Fibroblast of pulmonary artery (primary cell): ENCODE results near the gene ERBB4.
"Not testable (repeated sequence)": the region's sequence is repeated elsewhere in the genome, so short reads cannot be mapped to it uniquely, and the experiment has no call there.

Experiments used
- DNase-seq: peaks from one replicate; pipeline ENCODE4 v3.0.0-alpha.2; 2010; ENCODE audit warnings: low read depth
- H3K4me3 ChIP-seq: replicated peaks from 2 replicates; pipeline ENCODE4 v1.5.1; 2011; ENCODE audit warnings: low read depth, mild to moderate bottlenecking, control low read depth, low read length, moderate library complexity
- CTCF ChIP-seq: IDR thresholded peaks from 2 replicates; pipeline ENCODE4 v1.5.1; 2011; ENCODE audit warnings: mild to moderate bottlenecking, control low read depth, low read length, inconsistent platforms; ENCODE audit errors: missing control alignments

The ERBB4 gene

GRCh38 chr2:211545582-211545981 is 993.0 kb downstream of the ERBB4 start:
- no peak for DNase-seq
- no peak overlapping the region for H3K4me3 ChIP-seq
- TF ChIP-seq CTCF: no peak

DNA sequence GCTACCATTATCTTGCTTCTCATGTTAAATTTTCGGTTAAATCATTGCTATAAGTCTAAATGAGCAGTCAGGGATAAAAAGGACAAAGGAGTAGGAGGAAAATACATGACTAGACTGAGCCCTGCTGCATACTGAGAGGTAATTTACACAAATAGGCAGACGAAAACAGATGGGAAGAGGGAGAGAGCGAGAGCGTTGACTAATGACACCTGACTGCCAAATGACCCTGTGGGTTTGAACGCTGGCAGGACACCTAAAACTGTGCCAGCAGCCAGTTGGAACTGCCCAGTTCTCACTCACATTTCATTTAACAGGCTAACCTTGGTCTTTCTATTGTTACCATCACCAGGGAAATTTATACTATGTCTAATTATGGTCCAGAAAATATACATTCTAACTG is 1004.0 kb downstream of the ERBB4 start:
- H3K4me3 ChIP-seq: no peak overlapping the region
- DNase-seq: no peak
- TF ChIP-seq CTCF: no peak

DNA sequence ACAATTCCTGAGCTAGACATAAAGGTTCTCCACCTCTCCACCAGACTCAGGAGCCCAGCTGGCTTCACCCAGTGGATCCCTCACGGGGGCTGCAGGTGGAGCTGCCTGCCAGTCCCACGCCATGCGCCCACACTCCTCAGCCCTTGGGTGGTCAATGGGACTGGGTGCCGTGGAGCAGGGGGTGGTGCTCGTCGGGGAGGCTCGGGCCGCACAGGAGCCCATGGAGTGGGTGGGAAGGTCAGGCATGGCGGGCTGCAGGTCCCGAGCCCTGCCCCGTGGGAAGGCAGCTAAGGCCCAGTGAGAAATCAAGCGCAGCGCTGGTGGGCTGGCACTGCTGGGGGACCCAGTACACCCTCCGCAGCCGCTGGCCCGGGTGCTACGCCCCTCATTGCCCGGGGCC is 1014.4 kb downstream of the ERBB4 start:
- H3K4me3 ChIP-seq, DNase-seq: not testable (repeated sequence)

DNA sequence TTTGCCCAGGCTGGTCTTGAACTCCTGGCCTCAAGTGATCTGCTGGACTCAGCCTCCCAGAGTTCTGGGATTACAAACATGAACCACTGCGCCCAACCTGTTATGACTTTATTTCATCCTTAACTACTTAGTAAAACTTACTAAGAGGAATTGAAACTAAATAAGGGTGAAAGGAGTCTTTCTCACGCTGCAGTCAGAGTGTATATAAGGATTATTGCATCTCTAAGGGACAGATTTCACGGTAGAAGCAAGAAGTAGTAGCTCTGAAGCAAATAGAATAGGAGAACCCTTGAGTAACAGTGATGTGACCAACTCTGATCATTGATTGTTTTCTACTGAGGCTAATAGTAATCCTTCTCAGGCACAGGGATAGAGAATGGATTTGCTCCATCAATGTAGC is 1022.1 kb downstream of the ERBB4 start:
- no peak for DNase-seq
- H3K4me3 ChIP-seq: no peak overlapping the region
- TF ChIP-seq CTCF: no peak

GRCh38 chr2:211514049-211514448 is 1024.6 kb downstream of the ERBB4 start:
- H3K4me3 ChIP-seq: no peak overlapping the region
- DNase-seq: no peak
- TF ChIP-seq CTCF: no peak

GRCh38 chr2:211513446-211513845 is 1025.2 kb downstream of the ERBB4 start:
- no peak for DNase-seq
- no peak for TF ChIP-seq CTCF
- no peak overlapping the region for H3K4me3 ChIP-seq

DNA sequence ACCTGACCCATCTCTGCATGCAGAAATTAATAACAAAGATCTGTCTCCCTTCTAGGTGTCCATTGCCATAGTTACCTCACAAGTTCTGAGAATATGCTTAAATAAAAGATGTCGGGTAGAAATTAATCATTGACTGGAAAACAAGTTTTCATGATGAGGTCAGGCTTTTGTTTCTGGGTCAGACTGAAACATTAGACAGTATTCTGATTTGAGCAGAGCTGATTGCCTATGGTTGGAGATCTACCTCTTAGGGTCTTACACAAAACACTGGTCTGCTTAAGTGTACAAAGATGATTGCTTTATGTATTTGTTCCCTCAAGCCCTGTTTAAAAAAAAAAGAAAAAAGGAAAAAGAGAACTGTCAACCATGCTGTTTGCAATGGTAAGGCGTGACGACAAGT is 1025.8 kb downstream of the ERBB4 start:
- DNase-seq: no peak
- no peak for TF ChIP-seq CTCF
- no peak overlapping the region for H3K4me3 ChIP-seq

DNA sequence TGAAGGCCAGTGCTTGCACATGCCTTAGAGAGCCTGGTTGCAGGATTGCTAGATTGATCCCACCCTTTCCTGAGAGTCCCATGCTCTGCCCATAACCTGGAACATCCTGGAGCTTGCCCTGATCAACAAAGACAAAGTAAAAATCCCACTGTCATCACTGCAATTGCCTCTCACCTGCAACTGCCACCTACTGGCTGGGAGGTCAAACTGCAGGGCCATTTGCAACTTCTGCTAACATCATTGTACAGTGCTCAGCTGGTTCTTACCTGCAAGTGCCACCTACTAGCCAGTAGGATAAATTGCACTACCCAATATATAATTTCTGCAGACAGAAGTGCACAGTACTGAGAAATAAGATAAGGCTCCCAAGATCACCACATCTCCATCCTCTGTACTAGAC is 1034.7 kb downstream of the ERBB4 start:
- H3K4me3 ChIP-seq: no peak overlapping the region
- no peak for DNase-seq
- TF ChIP-seq CTCF: no peak
